OCI-LY7 (cell line): ENCODE results near the gene ANKS1B.

Experiments
- CTCF ChIP-seq: fragments of 200-600 bp; sonication (generic); conservative IDR thresholded peaks from 2 replicates; pipeline ENCODE4 v1.5.1; 2014; ENCODE audit warnings: mild to moderate bottlenecking, antibody characterized with exemption, low read length, moderate library complexity, mixed read lengths
- EZH2phosphoT487 ChIP-seq: fragments of 200-600 bp; sonication (generic); IDR thresholded peaks from 2 replicates; pipeline ENCODE4 v1.6.1; 2018; ENCODE audit warnings: low read depth, borderline replicate concordance, mild to moderate bottlenecking, mixed run types, antibody characterized with exemption, low read length, moderate library complexity, mixed read lengths

DNA sequence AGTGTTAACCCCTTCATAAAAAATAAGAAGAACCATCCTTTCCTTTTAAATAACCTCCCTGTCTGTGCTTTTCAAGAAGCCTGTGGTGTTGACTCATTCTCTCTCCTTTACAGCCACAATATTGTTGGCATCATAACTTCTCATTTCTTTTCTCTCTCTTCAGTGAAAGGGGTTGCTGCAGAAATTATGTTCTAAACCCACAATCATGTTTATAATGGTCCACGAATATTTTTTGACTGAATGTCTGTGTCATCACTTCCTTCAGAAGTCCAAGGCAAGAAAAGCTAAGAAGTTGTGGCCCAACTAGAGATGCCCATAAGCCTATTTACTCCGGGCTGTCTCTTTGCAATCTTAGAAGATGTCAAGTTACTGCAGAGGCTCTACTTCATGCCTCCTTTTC lies 851.3 kb downstream of the ANKS1B start:
- TF ChIP-seq CTCF (no peak), EZH2phosphoT487 (no peak)
